Keratinocyte (primary cell): ENCODE measurements around the gene ST6GAL1.

Experiments
- EZH2 ChIP-seq: IDR thresholded peaks from one replicate; pipeline ENCODE4 v1.6.1; 2012; ENCODE audit warnings: inconsistent platforms, mild to moderate bottlenecking, low read length, moderate library complexity
- TF ChIP-seq, protein P1 (sequence below), 3 experiments: IDR thresholded peaks in 1 of 3; conservative IDR thresholded peaks in 1 of 3; optimal IDR thresholded peaks in 1 of 3; 2 replicates in 2 of 3; 3 replicates in 1 of 3; pipeline versions ENCODE3 to v1.5.1; 2011; ENCODE audit warnings: low read length in 3 of 3, mild to moderate bottlenecking in 3 of 3, moderate library complexity in 2 of 3, control low read depth in 1 of 3, inconsistent platforms in 1 of 3; ENCODE audit not compliant: insufficient read depth in 2 of 3; ENCODE audit errors: extremely low read depth in 1 of 3

- TF ChIP-seq, protein P1, sequence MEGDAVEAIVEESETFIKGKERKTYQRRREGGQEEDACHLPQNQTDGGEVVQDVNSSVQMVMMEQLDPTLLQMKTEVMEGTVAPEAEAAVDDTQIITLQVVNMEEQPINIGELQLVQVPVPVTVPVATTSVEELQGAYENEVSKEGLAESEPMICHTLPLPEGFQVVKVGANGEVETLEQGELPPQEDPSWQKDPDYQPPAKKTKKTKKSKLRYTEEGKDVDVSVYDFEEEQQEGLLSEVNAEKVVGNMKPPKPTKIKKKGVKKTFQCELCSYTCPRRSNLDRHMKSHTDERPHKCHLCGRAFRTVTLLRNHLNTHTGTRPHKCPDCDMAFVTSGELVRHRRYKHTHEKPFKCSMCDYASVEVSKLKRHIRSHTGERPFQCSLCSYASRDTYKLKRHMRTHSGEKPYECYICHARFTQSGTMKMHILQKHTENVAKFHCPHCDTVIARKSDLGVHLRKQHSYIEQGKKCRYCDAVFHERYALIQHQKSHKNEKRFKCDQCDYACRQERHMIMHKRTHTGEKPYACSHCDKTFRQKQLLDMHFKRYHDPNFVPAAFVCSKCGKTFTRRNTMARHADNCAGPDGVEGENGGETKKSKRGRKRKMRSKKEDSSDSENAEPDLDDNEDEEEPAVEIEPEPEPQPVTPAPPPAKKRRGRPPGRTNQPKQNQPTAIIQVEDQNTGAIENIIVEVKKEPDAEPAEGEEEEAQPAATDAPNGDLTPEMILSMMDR (optimal IDR thresholded peaks at IDR 0.05 in 1 of 3, IDR thresholded peaks at IDR 0.05 in 1 of 3, conservative IDR thresholded peaks at IDR 0.05 in 1 of 3; ENCODE audit: extremely low read depth in 1 of 3, insufficient read depth in 2 of 3, low read length in 3 of 3) = peak in 1 of 3 experiments; percentile 14
- no peak for TF ChIP-seq EZH2
These were observed 1.4 kb downstream of the ST6GAL1 start for GRCh38 chr3:186931532-186932280.
